Measurements from ENCODE around the gene DAB1.

The DAB1 gene

GRCh38 chr1:56978819-56979218 lies 445.0 kb downstream of the DAB1 start:
- Histone ChIP-seq H3K27ac (ENCODE audit: low read depth, low read length) (no peak overlapping the region), H3K4me2 (ENCODE audit: low read length) (no peak overlapping the region), H3K4me1 (ENCODE audit: control insufficient read depth, low read length) (no peaks in the 10 kb centered on the region), H4K20me1 (ENCODE audit: control insufficient read depth, insufficient read depth, low read depth, low read length) (no peaks in the 10 kb centered on the region), H3F3A (ENCODE audit: control insufficient read depth, insufficient read depth) (no peaks in the 10 kb centered on the region), H3K27me3 (ENCODE audit: control insufficient read depth, low read length) (no peaks in the 10 kb centered on the region), H3K36me3 (ENCODE audit: control insufficient read depth, low read length) (no peaks in the 10 kb centered on the region), H3K4me3 (ENCODE audit: low read length) (no peak overlapping the region), H3K79me2 (ENCODE audit: control insufficient read depth, low read length) (no peaks in the 10 kb centered on the region), H3K9me3 (ENCODE audit: control insufficient read depth, insufficient read depth, low read length) (no peaks in the 10 kb centered on the region), H3K9me2 (replicated peaks; ENCODE audit: control insufficient read depth, low read length) (no peaks in the 10 kb centered on the region)
- TF ChIP-seq EZH2phosphoT487 (IDR thresholded peaks at IDR 0.05; ENCODE audit: borderline replicate concordance, low read length) (no peak), CTCF (IDR thresholded peaks at IDR 0.05; ENCODE audit: low read depth, low read length, poor library complexity, severe bottlenecking) (no peak)

DNA sequence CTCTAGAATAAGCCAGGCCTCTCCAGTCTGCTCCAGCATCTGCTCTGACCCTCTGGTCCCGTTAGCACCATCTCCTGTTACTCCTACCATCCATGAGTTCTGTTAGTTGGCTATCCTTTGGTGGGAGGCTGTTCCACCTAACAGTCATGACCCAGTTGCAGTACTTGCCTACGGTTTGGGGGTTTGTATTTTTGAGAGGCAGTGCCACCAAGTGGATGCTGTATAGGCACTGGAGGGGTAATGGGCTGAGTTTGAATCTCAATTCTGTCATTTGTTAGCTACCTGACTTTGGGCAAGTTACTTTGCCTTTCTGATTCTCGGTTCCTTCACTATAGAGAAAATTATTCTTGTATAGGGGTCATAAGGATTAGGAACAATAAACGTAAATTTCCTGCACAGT lies 445.9 kb downstream of the DAB1 start:
- Histone ChIP-seq H3K36me3 (ENCODE audit: control insufficient read depth, low read length) (no peaks in the 10 kb centered on the region), H3K4me1 (ENCODE audit: control insufficient read depth, low read length) (no peaks in the 10 kb centered on the region), H3K9me3 (ENCODE audit: control insufficient read depth, insufficient read depth, low read length) (no peaks in the 10 kb centered on the region), H3K9me2 (replicated peaks; ENCODE audit: control insufficient read depth, low read length) (no peaks in the 10 kb centered on the region), H4K20me1 (ENCODE audit: control insufficient read depth, insufficient read depth, low read depth, low read length) (no peaks in the 10 kb centered on the region), H3K27ac (ENCODE audit: low read depth, low read length) (no peak overlapping the region), H3K79me2 (ENCODE audit: control insufficient read depth, low read length) (no peaks in the 10 kb centered on the region), H3K4me3 (ENCODE audit: low read length) (no peak overlapping the region), H3K27me3 (ENCODE audit: control insufficient read depth, low read length) (no peaks in the 10 kb centered on the region), H3F3A (ENCODE audit: control insufficient read depth, insufficient read depth) (no peaks in the 10 kb centered on the region), H3K4me2 (ENCODE audit: low read length) (no peak overlapping the region)
- TF ChIP-seq EZH2phosphoT487 (IDR thresholded peaks at IDR 0.05; ENCODE audit: borderline replicate concordance, low read length) (no peak), CTCF (IDR thresholded peaks at IDR 0.05; ENCODE audit: low read depth, low read length, poor library complexity, severe bottlenecking) (no peak)

- H3K79me2 ChIP-seq (ENCODE audit: control insufficient read depth, low read length), result no peaks in the 10 kb centered on the region
- TF ChIP-seq CTCF (IDR thresholded peaks at IDR 0.05; ENCODE audit: low read depth, low read length, poor library complexity, severe bottlenecking) (no peak), EZH2phosphoT487 (IDR thresholded peaks at IDR 0.05; ENCODE audit: borderline replicate concordance, low read length) (no peak)
- no peaks in the 10 kb centered on the region for H4K20me1 ChIP-seq (ENCODE audit: control insufficient read depth, insufficient read depth, low read depth, low read length)
- no peaks in the 10 kb centered on the region for H3K4me1 ChIP-seq (ENCODE audit: control insufficient read depth, low read length)
- no peaks in the 10 kb centered on the region for H3K36me3 ChIP-seq (ENCODE audit: control insufficient read depth, low read length)
- H3K4me2 ChIP-seq (ENCODE audit: low read length), result no peak overlapping the region
- H3K4me3 ChIP-seq (ENCODE audit: low read length), result no peak overlapping the region
- no peaks in the 10 kb centered on the region for H3K27me3 ChIP-seq (ENCODE audit: control insufficient read depth, low read length)
- H3K27ac ChIP-seq (ENCODE audit: low read depth, low read length), result no peak overlapping the region
- H3K9me2 ChIP-seq (replicated peaks; ENCODE audit: control insufficient read depth, low read length), result no peaks in the 10 kb centered on the region
- no peaks in the 10 kb centered on the region for H3F3A ChIP-seq (ENCODE audit: control insufficient read depth, insufficient read depth)
- no peaks in the 10 kb centered on the region for H3K9me3 ChIP-seq (ENCODE audit: control insufficient read depth, insufficient read depth, low read length)
These were observed 448.4 kb downstream of the DAB1 start for GRCh38 chr1:56975446-56975845.

Data from DOHH2 (cell line).